GM12801 (cell line): ENCODE results near the gene ARHGAP5.

Experiments used
- TF ChIP-seq, protein P1 (sequence below): IDR thresholded peaks from one replicate; pipeline ENCODE4 v1.5.1; 2011; ENCODE audit warnings: control low read depth; ENCODE audit not compliant: insufficient read length; ENCODE audit errors: extremely low read depth

The ARHGAP5 gene

DNA sequence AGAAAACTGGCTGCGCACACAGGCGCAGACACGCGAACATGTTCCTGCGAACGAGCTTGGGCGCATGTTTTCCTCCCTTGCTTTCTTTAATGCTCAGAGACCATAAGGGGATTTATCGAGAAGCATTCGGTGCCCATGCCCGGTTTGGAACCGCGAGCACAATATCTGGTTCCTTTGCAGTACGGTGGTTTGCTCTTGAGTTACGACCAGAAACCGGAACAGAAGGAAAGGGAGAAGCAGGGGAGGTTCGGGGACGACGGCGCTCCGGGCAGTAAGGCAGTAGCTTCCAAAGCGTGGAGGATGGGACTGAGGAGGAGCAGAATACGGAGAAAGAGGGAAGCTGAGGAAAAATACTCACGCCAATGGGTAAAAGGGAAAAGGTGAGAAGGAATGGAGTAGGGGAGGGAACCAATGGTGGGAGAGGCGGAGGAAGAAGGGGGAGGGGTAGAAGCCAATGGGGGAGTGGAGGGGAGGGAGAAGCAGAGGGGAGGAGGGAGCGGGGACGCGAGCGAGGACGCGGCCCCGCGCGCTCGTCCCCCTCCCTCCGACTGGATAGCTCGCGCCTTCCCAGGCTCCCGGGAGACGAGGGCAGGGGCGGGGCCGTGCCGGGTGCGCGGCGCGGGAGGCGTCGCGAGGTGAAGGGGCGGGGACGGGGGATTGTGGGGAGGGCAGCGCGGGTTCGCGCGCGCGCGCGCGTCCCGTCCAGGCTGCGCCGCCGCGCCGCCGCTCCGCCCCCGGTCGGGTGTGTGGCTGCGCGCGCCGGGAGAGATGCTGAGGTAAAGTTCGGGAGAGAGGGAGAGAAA is 625 bp upstream of the ARHGAP5 start:
- TF ChIP-seq, protein P1, sequence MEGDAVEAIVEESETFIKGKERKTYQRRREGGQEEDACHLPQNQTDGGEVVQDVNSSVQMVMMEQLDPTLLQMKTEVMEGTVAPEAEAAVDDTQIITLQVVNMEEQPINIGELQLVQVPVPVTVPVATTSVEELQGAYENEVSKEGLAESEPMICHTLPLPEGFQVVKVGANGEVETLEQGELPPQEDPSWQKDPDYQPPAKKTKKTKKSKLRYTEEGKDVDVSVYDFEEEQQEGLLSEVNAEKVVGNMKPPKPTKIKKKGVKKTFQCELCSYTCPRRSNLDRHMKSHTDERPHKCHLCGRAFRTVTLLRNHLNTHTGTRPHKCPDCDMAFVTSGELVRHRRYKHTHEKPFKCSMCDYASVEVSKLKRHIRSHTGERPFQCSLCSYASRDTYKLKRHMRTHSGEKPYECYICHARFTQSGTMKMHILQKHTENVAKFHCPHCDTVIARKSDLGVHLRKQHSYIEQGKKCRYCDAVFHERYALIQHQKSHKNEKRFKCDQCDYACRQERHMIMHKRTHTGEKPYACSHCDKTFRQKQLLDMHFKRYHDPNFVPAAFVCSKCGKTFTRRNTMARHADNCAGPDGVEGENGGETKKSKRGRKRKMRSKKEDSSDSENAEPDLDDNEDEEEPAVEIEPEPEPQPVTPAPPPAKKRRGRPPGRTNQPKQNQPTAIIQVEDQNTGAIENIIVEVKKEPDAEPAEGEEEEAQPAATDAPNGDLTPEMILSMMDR = no peak

DNA sequence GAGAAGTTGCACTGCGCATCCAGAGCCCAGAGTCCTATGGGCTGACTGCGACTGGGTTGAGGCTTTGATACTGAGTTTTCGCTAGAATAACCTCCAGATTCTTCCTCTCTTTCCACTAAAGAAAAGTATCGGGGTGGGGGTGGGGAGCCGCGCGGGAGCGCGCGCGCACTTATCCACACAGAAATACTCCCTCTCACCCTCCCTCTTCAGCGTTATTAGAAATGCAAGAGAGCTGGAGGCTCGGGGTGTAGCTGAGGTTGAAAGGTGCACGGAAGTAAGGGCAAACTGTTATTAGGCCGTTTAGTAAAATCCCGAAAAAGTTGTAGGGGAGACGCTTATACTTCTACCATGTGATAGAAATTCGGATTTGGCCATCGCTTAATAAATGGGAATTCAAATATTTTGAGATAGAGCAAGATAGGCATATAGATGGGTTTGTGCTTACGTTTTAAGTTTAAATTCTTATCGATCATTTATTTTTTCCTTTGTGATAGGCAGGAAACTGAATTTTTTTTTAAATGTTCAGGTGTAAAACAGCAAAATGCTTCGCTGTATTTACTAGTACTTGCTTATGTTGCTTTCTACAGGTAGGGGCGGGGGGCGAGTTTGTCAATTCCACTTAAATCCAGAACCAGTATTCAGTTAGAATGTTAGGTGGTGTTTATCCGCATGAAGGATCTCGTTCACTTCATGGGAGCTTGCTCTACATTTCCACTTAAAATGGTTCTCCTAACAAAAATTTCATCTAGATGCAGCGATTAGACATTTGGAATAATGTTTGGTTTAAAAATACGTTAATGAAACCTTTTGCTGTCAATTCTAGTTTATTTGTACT is 1.1 kb downstream of the ARHGAP5 start:
- TF ChIP-seq, protein P1 = no peak

DNA sequence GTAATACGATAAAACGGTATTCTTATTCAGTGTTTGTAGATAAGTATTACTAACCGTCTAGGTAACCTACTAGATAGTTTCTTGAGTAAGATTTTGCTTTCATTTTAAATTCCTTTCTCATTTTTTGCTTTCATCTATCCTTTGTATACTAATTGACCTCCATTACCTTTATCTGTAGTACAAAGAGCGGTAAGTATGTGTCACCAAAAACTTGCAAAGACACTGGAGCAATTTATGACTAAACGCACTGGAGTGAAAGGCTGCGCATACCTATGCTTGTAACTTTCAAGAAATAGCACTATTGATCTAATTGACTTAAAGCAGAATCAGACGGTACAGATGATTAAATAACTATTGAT is 1.7 kb downstream of the ARHGAP5 start:
- TF ChIP-seq, protein P1 = no peak

DNA sequence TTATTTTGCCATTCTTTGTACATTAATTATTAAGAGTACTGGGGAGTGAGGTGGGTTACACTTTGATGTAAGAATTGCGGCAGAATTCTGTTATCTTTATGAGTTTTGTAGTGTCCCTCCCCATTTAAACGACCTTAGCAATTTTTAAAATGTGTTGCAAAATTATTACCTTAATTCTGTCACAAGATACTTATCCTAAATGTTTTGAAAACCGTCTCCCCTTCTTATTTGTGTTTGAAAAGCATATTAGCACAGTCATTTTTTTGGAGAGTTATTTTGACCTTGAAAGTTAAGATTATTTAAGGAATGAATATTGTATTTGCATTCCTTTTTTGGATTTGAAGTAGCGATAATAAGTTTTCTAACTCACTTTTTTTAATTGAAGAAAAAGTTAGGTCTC is 2.2 kb downstream of the ARHGAP5 start:
- TF ChIP-seq, protein P1 = no peak

DNA sequence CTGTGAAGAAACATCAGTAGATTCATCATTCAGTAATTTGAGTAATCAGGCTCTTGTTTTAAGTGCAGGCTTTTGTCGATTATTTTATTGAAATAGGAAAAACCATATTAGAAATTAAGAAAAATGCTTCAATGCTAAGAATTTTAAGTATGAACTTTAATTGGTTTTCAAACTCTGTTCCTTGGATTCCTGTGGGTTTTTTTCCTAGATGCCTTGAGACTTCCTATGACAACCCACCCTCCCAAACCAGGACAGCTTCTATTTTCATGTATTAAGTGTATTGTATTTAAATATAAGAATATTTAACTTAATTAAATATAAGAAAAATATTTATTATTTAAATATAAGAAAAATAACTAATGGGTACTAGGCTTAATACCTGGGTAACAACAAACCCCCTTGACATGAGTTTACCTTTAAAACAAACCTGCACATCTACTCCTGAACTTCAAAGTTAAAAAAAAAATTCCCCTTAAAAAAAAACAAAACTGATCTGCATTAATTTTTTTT is 3.0 kb downstream of the ARHGAP5 start:
- TF ChIP-seq, protein P1 = no peak

DNA sequence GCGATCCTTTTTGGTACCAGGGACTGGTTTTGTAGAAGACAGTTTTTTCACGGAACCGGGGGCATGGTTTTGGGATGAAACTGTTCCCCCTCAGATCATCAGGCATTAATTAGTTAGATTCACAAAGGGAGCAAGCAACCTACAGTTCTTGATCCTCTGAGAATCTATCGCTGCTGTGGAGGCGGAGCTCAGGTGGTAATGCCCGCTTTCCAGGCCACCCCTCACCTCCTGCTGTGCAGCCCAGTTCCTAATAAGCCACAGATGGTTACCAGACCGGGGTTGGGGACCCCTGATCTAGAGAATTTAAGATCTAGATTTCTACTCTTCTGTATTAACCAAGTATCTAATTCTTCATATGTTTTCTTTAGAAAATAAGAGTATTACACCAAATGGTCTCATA is 4.8 kb downstream of the ARHGAP5 start:
- TF ChIP-seq, protein P1 = no peak

DNA sequence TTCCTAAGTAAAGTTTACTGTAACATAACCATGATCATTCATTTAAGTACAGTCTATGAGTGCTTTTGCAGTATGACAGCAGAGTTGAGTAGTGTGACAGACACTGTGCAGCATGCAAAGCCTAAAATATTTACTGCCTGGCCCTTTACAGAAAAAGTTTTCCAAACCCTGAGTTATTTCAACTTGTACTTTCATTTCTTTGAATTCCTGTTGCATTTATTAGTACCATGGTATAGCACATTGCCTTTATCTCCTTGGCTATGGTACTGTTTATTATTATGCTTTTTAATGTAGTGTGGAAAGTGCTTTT is 6.2 kb downstream of the ARHGAP5 start:
- TF ChIP-seq, protein P1 = no peak
